ENCODE results near the gene KCNAB3. TPM values are rescaled to one million over a fixed set of nuclear protein-coding genes. Genes with fewer than 3 reads are reported as not detected.

Gene KCNAB3
- total RNA-seq, 4 donors from 2014 or later: 3.4 to 32.7 (median 19.5) TPM; not detected in 1

- Histone ChIP-seq H3K27ac (no peak overlapping the region), H3K4me1 (peaks cover 0 to 10% of the 10 kb centered on the region in 2 donors), H3K36me3 (no peaks in the 10 kb centered on the region), H3K27me3 (no peaks in the 10 kb centered on the region), H3K4me3 (no peak overlapping the region), H3K9me3 (no peaks in the 10 kb centered on the region)
- TF ChIP-seq POLR2A (IDR thresholded peaks at IDR 0.05): no peak
- TF ChIP-seq CTCF (IDR thresholded peaks at IDR 0.05): no peak
- intact Hi-C loops (cut with DNase I; ENCODE audit: low total_unique reads): no loop called here
- no peak for DNase-seq
Measured at GRCh38 chr17:7894226-7894625, 35.4 kb downstream of the KCNAB3 start.

DNA sequence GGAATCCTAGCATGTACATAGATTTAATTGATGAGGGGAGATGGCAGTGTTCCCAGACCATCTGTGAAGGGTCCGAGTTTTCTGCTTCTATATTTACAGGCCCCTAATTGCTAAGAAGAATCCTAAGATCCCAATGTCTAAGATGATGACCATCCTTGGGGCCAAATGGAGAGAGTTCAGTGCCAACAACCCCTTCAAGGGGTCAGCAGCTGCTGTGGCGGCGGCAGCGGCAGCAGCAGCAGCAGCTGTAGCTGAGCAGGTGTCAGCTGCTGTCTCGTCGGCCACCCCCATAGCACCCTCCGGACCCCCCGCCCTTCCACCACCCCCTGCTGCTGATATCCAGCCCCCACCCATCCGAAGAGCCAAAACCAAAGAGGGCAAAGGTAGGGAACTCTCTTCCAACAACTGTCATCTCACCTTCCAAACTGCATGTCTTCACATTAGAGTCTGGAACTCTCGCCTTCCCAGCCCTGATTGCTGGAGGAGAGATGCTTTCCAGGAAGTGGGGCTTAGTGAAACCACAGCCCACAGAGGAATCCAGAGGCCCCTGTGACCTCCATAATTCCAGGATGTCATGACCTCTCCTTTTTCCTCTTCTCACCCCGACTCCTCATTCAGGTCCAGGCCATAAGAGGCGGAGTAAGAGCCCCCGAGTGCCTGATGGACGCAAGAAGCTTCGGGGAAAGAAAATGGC, 36.3 kb downstream of the KCNAB3 start:
- Histone ChIP-seq H3K4me3 (no peak overlapping the region), H3K4me1 (peaks cover 3 to 18% of the 10 kb centered on the region in 2 donors), H3K9me3 (no peaks in the 10 kb centered on the region), H3K27ac (no peak overlapping the region), H3K36me3 (no peaks in the 10 kb centered on the region), H3K27me3 (no peaks in the 10 kb centered on the region)
- intact Hi-C loops (cut with DNase I; ENCODE audit: low total_unique reads): no loop called here
- no peak for TF ChIP-seq CTCF (IDR thresholded peaks at IDR 0.05)
- TF ChIP-seq POLR2A (IDR thresholded peaks at IDR 0.05): no peak
- no peak for DNase-seq

DNA sequence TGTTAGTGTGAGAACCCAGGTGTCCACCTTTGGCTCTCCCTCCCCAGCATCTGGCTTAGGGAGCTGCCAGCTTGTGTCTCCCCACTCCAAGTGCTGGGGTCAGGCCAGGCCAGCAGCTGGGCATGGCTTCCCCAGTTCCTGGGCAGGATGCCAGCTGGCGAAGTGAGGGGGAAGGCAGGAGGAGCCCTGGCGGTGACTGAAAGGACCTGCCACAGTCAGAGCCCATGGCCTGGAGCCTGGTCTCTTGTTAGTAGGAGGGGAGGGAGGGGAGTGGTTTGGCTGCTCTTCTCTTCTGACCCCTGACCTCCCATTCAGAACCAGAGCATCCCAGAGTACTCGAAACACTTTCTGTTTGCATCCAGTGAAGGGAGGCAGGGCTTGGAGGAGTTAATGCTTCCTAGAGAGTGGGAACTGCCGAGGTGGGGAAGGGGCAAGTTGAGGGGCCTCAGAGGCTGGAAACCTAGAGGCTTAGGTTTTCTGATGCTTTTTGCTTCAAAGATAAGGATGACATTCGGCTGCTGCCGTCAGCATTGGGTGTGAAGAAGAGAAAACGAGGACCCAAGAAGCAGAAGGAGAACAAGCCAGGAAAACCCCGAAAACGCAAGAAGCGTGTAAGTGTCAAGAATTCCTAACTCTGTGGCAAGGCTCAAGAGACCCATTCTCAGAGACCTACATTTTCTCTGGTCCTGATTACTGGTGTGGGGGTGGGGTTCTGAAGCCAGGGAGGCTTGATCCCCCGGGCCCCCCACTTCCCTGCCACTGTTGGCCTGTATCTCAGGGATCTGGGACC, 40.3 kb downstream of the KCNAB3 start:
- intact Hi-C loops (cut with DNase I; ENCODE audit: low total_unique reads): no loop called here
- peak; percentile 91 to 95 for DNase-seq
- H3K27me3 ChIP-seq: no peaks in the 10 kb centered on the region
- TF ChIP-seq POLR2A (IDR thresholded peaks at IDR 0.05) (peak in 1 of 2 donors; percentile 31), CTCF (IDR thresholded peaks at IDR 0.05) (peak; percentile 21 to 75 (median 44))
- peak overlapping the region; percentile 97 to 98 for H3K27ac ChIP-seq
- no peak overlapping the region for H3K4me3 ChIP-seq
- H3K36me3 ChIP-seq: no peaks in the 10 kb centered on the region
- H3K9me3 ChIP-seq: no peaks in the 10 kb centered on the region
- peaks cover 6 to 23% of the 10 kb centered on the region in 2 donors for H3K4me1 ChIP-seq

- H3K9me3 ChIP-seq: no peaks in the 10 kb centered on the region
- H3K27ac ChIP-seq: peak within 1 kb of the TSS; percentile 97 to 98
- peaks cover 6 to 23% of the 10 kb centered on the region in 2 donors for H3K4me1 ChIP-seq
- intact Hi-C loops (cut with DNase I; ENCODE audit: low total_unique reads): no loop called here
- H3K27me3 ChIP-seq: no peaks in the 10 kb centered on the region
- DNase-seq: no peak
- no peaks in the 10 kb centered on the region for H3K36me3 ChIP-seq
- peak within 1 kb of the TSS; percentile 57 to 87 for H3K4me3 ChIP-seq
- no peak for TF ChIP-seq POLR2A (IDR thresholded peaks at IDR 0.05)
- TF ChIP-seq CTCF (IDR thresholded peaks at IDR 0.05): no peak
Measured at GRCh38 chr17:7888184-7888920, 41.3 kb downstream of the KCNAB3 start, which contains the start of gene CHD3. TSS of gene CHD3 (plus strand) at chr17:7888789. CDS start at chr17:7889001, 212 bp downstream.
